Epithelial cell of esophagus (primary cell): ENCODE results near the gene TMTC2.
"Not testable (repeated sequence)": the region's sequence is repeated elsewhere in the genome, so short reads cannot be mapped to it uniquely, and the experiment has no call there.

Experiments used
- DNase-seq: peaks from one replicate; pipeline ENCODE4 v3.0.0; 2010; ENCODE audit warnings: low read depth
- H3K4me3 ChIP-seq: 2 replicates; pipeline ENCODE4 v1.5.1; 2011; ENCODE audit warnings: mild to moderate bottlenecking, low read length, control low read depth
- TF ChIP-seq, protein P1 (sequence below): IDR thresholded peaks from 2 replicates; pipeline ENCODE4 v1.5.1; 2011; ENCODE audit warnings: low read depth, mild to moderate bottlenecking, low read length, control low read depth, inconsistent platforms; ENCODE audit not compliant: insufficient read depth; ENCODE audit errors: missing control alignments

The TMTC2 gene

DNA sequence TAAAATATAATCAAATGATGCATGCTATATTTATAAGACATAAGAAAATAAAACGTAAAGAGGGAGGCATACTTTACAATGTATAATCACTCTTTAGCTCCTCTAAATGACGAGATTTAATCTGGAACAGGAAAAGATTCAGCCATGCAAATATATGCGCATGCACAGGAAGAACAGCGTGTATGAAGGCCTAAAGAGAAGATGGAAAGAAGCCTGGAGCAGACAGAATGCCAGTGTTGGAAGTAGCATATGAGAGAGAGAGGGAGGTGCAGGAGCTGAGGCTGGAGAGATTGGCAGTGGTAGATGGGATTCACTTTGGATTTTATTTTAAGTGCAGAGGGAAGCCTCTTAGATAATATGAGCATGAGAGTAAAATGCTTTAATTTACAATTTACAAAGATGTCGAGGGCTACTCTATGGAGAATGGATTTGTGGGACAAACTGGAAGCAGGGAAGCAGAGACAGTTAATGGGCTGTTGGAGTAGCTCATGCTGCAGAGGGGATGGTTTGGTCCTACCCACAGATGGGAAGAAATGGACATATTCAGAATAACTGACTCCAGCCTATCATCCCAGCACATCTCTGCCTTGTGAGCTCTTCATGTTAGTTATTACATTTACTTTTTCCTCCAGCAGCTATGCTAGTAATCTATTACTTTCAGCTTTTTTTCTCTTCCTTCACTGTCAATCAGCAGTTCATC, 411.1 kb downstream of the TMTC2 start:
- H3K4me3 ChIP-seq = no peak overlapping the region
- no peak for DNase-seq
- TF ChIP-seq, protein P1, sequence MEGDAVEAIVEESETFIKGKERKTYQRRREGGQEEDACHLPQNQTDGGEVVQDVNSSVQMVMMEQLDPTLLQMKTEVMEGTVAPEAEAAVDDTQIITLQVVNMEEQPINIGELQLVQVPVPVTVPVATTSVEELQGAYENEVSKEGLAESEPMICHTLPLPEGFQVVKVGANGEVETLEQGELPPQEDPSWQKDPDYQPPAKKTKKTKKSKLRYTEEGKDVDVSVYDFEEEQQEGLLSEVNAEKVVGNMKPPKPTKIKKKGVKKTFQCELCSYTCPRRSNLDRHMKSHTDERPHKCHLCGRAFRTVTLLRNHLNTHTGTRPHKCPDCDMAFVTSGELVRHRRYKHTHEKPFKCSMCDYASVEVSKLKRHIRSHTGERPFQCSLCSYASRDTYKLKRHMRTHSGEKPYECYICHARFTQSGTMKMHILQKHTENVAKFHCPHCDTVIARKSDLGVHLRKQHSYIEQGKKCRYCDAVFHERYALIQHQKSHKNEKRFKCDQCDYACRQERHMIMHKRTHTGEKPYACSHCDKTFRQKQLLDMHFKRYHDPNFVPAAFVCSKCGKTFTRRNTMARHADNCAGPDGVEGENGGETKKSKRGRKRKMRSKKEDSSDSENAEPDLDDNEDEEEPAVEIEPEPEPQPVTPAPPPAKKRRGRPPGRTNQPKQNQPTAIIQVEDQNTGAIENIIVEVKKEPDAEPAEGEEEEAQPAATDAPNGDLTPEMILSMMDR = no peak

DNA sequence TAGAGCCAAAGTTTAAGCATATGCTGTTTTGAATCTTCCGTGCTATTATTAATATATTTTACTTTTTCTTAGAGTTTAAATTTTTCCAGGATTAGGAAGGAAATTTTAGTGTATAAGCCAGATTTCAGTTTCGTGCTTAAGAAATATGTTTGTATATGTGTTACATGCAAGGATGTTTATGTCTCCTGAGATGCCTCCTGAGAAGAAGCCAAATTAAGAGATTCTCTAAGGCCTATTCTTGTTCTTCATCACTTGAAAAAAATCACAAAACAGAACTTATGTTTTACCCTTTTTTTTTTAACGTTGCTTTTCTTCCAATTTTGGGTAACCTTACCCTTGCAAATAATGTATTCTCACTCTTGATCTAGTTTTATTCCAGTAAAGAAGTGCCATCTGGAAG, 412.7 kb downstream of the TMTC2 start:
- no peak overlapping the region for H3K4me3 ChIP-seq
- TF ChIP-seq, protein P1 = no peak
- no peak for DNase-seq

DNA sequence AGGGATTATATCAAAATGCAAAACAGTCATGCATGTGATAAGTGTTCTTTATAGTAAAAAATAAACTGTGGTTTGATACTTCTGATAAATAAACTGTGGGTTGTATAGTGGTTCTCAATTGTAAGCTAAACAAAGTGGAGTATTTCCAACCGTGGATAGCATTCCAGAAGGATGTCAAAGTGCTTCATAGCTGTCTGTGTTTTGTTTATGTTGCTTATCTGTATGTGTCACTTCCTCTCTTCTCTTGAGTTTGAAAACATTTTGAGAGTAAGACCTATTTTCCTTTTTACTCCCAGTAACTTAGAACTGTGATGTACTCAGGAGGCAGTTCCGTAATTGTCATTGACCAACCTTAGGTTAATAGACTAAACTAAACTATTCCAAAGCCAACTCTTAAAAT, 415.8 kb downstream of the TMTC2 start:
- TF ChIP-seq, protein P1 = no peak
- no peak overlapping the region for H3K4me3 ChIP-seq
- no peak for DNase-seq

DNA sequence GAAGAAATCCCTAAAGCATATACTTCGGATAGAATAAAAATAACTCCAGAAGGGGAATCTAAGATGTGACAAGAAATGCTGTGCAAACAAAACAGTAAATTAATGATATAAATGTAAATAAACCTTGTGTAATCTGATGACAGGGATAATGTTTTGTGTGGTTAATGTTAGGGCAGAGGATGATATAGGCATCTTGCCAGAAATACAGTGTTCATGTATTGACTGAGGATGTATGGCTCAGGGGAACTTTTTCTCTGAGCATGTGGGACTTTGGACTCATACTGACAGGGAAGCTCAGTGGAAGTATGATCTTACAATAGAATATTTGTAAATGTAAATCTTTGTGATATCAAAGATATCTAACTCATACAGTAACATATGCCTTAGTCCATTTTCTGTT, 420.2 kb downstream of the TMTC2 start:
- H3K4me3 ChIP-seq = no peak overlapping the region
- TF ChIP-seq, protein P1 = no peak
- DNase-seq = no peak

DNA sequence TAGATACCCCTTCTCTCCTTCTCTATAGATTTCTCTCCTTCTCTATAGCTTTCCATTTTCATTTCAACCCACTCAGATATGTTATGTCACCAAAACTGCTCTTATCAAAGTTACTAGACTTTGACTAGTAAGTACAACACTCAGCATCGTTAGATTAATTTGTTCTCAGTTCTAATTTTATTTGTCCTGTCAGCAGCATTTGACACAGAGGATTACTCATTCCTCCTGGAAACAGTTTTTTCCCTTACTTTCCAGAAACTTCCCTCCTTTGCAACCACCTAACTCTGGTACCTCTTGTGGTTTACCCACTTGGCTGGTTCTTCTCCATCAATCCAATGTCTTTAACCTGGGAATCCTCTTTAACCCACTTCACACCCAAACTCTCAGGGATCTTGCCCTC, 423.7 kb downstream of the TMTC2 start:
- TF ChIP-seq, protein P1 = no peak
- no peak overlapping the region for H3K4me3 ChIP-seq
- DNase-seq = no peak

DNA sequence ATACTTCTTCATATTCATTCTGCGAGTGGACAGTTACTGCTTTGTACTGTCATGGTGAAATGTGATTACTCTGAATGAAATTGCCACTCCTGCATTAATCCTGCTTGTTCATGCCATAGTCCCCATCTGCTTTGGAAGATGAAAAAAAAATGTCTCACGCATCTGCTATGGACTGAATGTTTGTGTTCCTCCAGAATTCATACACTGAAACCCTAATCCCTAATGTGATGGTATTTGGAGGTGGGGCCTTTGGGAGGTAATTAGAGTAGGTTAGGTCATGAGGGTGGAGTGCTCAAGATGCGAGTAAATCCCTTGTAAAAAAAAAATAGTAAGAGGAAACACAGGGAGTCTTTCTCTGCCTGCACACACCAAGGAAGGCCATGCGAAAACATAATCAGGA, 427.2 kb downstream of the TMTC2 start:
- DNase-seq = no peak
- TF ChIP-seq, protein P1 = no peak
- H3K4me3 ChIP-seq = no peak overlapping the region

DNA sequence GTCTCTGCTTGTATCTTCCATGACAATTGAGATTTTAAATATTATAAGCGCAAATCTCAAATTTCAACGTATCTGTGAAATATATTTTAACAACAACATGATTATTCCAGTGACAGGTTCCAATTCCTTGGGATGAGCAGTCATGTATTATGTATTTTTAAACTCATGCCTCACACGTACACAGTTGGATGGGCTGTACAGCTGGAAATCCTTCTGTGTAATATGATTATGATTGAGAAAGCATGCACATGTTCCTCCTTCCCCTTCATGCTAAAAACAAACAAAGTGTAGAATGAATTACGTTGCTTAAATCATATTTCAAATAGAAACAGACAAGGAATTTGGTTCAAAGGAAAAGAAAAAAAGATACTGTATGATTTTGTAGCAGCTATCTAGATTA, 428.3 kb downstream of the TMTC2 start:
- TF ChIP-seq, protein P1 = no peak
- H3K4me3 ChIP-seq = no peak overlapping the region
- no peak for DNase-seq

DNA sequence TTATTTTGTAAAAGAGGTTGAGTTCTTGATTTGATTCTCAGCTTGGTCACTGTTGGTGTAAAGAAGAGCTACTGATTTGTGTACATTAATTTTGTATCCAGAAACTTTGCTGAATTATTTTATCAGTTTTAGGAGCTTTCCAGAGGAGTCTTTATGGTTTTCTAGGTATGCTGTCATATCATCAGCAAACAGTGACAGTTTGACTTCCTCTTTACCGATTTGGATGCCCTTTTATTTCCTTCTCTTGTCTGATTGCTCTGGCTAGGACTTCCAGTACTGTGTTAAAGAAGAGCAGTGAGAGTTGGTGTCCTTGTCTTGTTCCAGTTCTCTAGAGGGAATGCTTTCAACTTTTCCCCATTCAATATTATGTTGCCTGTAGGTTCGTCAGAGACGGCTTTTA, 431.2 kb downstream of the TMTC2 start:
- H3K4me3 ChIP-seq, DNase-seq: not testable (repeated sequence)
